HCT116 (cell line): ENCODE data around the gene AGAP1. TPM values are rescaled to one million over a fixed set of nuclear protein-coding genes. Genes with fewer than 3 reads are reported as not detected.

Source experiments
- ATAC-seq: fragments of 200-7000 bp; cut with Tn5 transposase; 2 replicates; pipeline ENCODE4 v1.9.1; 2020; ENCODE audit warnings: mild to moderate bottlenecking, moderate library complexity
- BruUV-seq: library from RNA; stranded (reverse); fragments of 400-500 nt; replicated peaks from 2 replicates; lab custom pipeline; 2021; lab: Mats Ljungman, UMichigan
- CTCF ChIA-PET: fragments of 300-600 bp; sonication (Branson Sonifier 250); formaldehyde crosslinking; loops from one replicate; lab custom pipeline; 2021; ENCODE audit warnings: antibody characterized with exemption; lab: Charles Lee
- POLR2A ChIA-PET: fragments of 300-600, 350-600 bp; sonication (Branson Sonifier 250); formaldehyde crosslinking; loops from one replicate; lab custom pipeline; 2021; ENCODE audit warnings: antibody characterized with exemption; lab: Charles Lee
- RAD21 ChIA-PET, 2 experiments: fragments of 300-600 bp; sonication (Branson Sonifier 250); formaldehyde crosslinking; loops; one replicate each; lab custom pipeline; 2023; ENCODE audit warnings: low total read pairs in 2 of 2; ENCODE audit not compliant: uncharacterized antibody in 2 of 2, unreplicated experiment in 2 of 2, low non-redundant PET in 1 of 2; lab: Charles Lee
- DNase-seq: peaks from one replicate; pipeline ENCODE4 v3.0.0-alpha.2; 2010; ENCODE audit warnings: low read depth, low spot score
- H2AFZ ChIP-seq: fragments of 200-600 bp; shearing (Covaris generic), sonication (generic); 2 replicates; pipeline ENCODE4 v1.6.1; 2017; ENCODE audit warnings: low read depth, mixed run types, mixed read lengths, antibody characterized with exemption, low read length; ENCODE audit not compliant: poor library complexity, severe bottlenecking
- H3K27ac ChIP-seq: 2 replicates; pipeline ENCODE4 v1.5.1; 2012; ENCODE audit warnings: low read depth, low read length
- H3K27me3 ChIP-seq: fragments of 200-600 bp; sonication (generic); 2 replicates; pipeline ENCODE4 v1.6.1; 2016; ENCODE audit warnings: mixed run types, low read length, mixed read lengths; ENCODE audit not compliant: insufficient read depth
- H3K36me3 ChIP-seq, 2 experiments: fragments of 200-500 bp in 1 of 2; fragments of 200-600 bp in 1 of 2; sonication (Bioruptor generic) in 1 of 2; sonication (generic) in 1 of 2; 2 replicates each; pipeline versions ENCODE4 v1.5.1 to v1.6.1; 2014 to 2016; ENCODE audit warnings: low read length in 2 of 2, inconsistent platforms in 1 of 2, mixed read lengths in 1 of 2, mixed run types in 1 of 2; ENCODE audit not compliant: insufficient read depth in 2 of 2, control insufficient read depth in 1 of 2
- H3K4me1 ChIP-seq, 2 experiments: fragments of 200-600 bp in 1 of 2; sonication (generic) in 1 of 2; 2 replicates each; pipeline versions ENCODE4 v1.5.1 to v1.6.1; 2012 to 2017; ENCODE audit warnings: low read length in 2 of 2, inconsistent platforms in 1 of 2, mild to moderate bottlenecking in 1 of 2, mixed read lengths in 1 of 2, mixed run types in 1 of 2, moderate library complexity in 1 of 2; ENCODE audit not compliant: insufficient read depth in 2 of 2, control insufficient read depth in 1 of 2
- H3K4me2 ChIP-seq: fragments of 200-600 bp; sonication (generic); 2 replicates; pipeline ENCODE4 v1.6.1; 2017; ENCODE audit warnings: mixed run types, low read length, mixed read lengths
- H3K4me3 ChIP-seq, 2 experiments: fragments of 200-600 bp in 1 of 2; sonication (generic) in 1 of 2; replicated peaks in 1 of 2; 2 replicates each; pipeline ENCODE4 v1.5.1; 2011 to 2016; ENCODE audit warnings: low read length in 2 of 2, control low read depth in 1 of 2, low read depth in 1 of 2, mild to moderate bottlenecking in 1 of 2, mixed read lengths in 1 of 2, mixed run types in 1 of 2
- H3K79me2 ChIP-seq: fragments of 200-600 bp; sonication (generic); 2 replicates; pipeline ENCODE4 v1.6.1; 2017; ENCODE audit warnings: mild to moderate bottlenecking, mixed run types, low read length, moderate library complexity, mixed read lengths; ENCODE audit not compliant: insufficient read depth
- H3K9ac ChIP-seq: fragments of 200-600 bp; sonication (generic); 2 replicates; pipeline ENCODE4 v1.6.1; 2016; ENCODE audit warnings: low read length, mixed read lengths
- H3K9me2 ChIP-seq: fragments of 200-600 bp; sonication (generic), shearing (Covaris generic); 2 replicates; pipeline ENCODE4 v1.6.1; 2017; ENCODE audit warnings: mixed run types, mild to moderate bottlenecking, moderate library complexity; ENCODE audit not compliant: insufficient read depth
- H3K9me3 ChIP-seq, 2 experiments: fragments of 200-500 bp in 1 of 2; fragments of 200-600 bp in 1 of 2; sonication (Bioruptor generic) in 1 of 2; sonication (generic) in 1 of 2; 2 replicates each; pipeline ENCODE4 v1.6.1; 2014 to 2017; ENCODE audit warnings: low read length in 2 of 2, mixed read lengths in 2 of 2, inconsistent platforms in 1 of 2, low read depth in 1 of 2, mild to moderate bottlenecking in 1 of 2, mixed run types in 1 of 2, moderate library complexity in 1 of 2; ENCODE audit not compliant: control insufficient read depth in 1 of 2, insufficient read depth in 1 of 2
- H4K20me1 ChIP-seq: fragments of 200-600 bp; sonication (generic), shearing (Covaris generic); 2 replicates; pipeline ENCODE4 v1.6.1; 2017; ENCODE audit warnings: mixed run types, mild to moderate bottlenecking, moderate library complexity; ENCODE audit not compliant: insufficient read depth
- EGR1 ChIP-seq: IDR thresholded peaks from 2 replicates; pipeline ENCODE4 v1.6.1; 2012; ENCODE audit warnings: low read depth
- EZH2 ChIP-seq: fragments of 200-600 bp; sonication (generic); IDR thresholded peaks from 2 replicates; pipeline ENCODE4 v1.6.1; 2017; ENCODE audit warnings: antibody characterized with exemption, mixed run types
- EZH2phosphoT487 ChIP-seq: fragments of 200-600 bp; IDR thresholded peaks from 2 replicates; pipeline ENCODE4 v1.6.1; 2018; ENCODE audit warnings: antibody characterized with exemption, borderline replicate concordance
- POLR2A ChIP-seq: IDR thresholded peaks from 2 replicates; pipeline ENCODE4 v1.7.0; 2011; ENCODE audit warnings: borderline replicate concordance; ENCODE audit not compliant: insufficient read depth, insufficient read length; ENCODE audit errors: extremely low read depth
- RAD21 ChIP-seq: IDR thresholded peaks from 2 replicates; pipeline ENCODE4 v1.6.1; 2012; ENCODE audit warnings: low read depth, mild to moderate bottlenecking
- REST ChIP-seq: IDR thresholded peaks from 2 replicates; pipeline ENCODE4 v1.6.1; 2012; ENCODE audit warnings: low read depth
- SRF ChIP-seq: IDR thresholded peaks from 2 replicates; pipeline ENCODE4 v1.6.1; 2012; ENCODE audit warnings: low read depth
- TCF7L2 ChIP-seq: IDR thresholded peaks from 2 replicates; pipeline ENCODE4 v1.7.0; 2011; ENCODE audit warnings: borderline replicate concordance, inconsistent platforms; ENCODE audit not compliant: insufficient read depth, insufficient read length; ENCODE audit errors: extremely low read depth
- YY1 ChIP-seq: IDR thresholded peaks from 2 replicates; pipeline ENCODE4 v1.6.1; 2011; ENCODE audit warnings: low read length, low read depth, moderate library complexity, mild to moderate bottlenecking; ENCODE audit not compliant: insufficient replicate concordance; ENCODE audit errors: extremely low read depth
- ZBTB33 ChIP-seq: IDR thresholded peaks from 2 replicates; pipeline ENCODE4 v1.6.1; 2011; ENCODE audit warnings: mild to moderate bottlenecking, low read length, moderate library complexity; ENCODE audit not compliant: insufficient replicate concordance; ENCODE audit errors: extremely low read depth
- ZFX ChIP-seq: fragments of 450-650 bp; IDR thresholded peaks from 2 replicates; pipeline ENCODE4 v1.6.1; 2017
- intact Hi-C: fragments of 100-400 bp; cut with micrococcal nuclease; formaldehyde crosslinking; loops from 2 replicates; pipeline ENCODE4 v1.10.0; 2022
- total RNA-seq: library from RNA; stranded (reverse); gene quantifications from one replicate; pipeline ENCODE4 v1.2.1, GENCODE V29; 2021; ENCODE audit not compliant: unreplicated experiment

The AGAP1 gene
- total RNA-seq, 1 experiment from 2014 or later, result 43.8 TPM

- no peaks in the 10 kb centered on the region for H3K9me3 ChIP-seq
- no peak overlapping the region for H3K4me2 ChIP-seq
- no peak overlapping the region for H3K4me3 ChIP-seq
- H3K36me3 ChIP-seq, result no peaks in the 10 kb centered on the region
- RAD21 ChIA-PET, result no interaction called here
- H3K27me3 ChIP-seq, result no peaks in the 10 kb centered on the region
- no peaks in the 10 kb centered on the region for H3K9me2 ChIP-seq
- no peaks in the 10 kb centered on the region for H4K20me1 ChIP-seq
- H3K79me2 ChIP-seq, result no peaks in the 10 kb centered on the region
- H3K4me1 ChIP-seq, result no peaks in the 10 kb centered on the region
- BruUV-seq, result no TSS peak
- H3K9ac ChIP-seq, result no peak overlapping the region
- no peak for TF ChIP-seq ZBTB33
- no peak for TF ChIP-seq SRF
- no peak for TF ChIP-seq TCF7L2
- no peak for TF ChIP-seq EZH2phosphoT487
- no peak for TF ChIP-seq REST
- no peak for TF ChIP-seq YY1
- TF ChIP-seq RAD21, result no peak
- no peak for TF ChIP-seq ZFX
- no peak for TF ChIP-seq EZH2
- no peak for TF ChIP-seq POLR2A
- TF ChIP-seq EGR1, result no peak
- TF ChIP-seq, all 23 proteins: peak for 0
- DNase-seq (no peak), ATAC-seq (no peak)
- ChIA-PET CTCF (no interaction called here), POLR2A (no interaction called here)
- Histone ChIP-seq H2AFZ (no peak overlapping the region), H3K27ac (no peak overlapping the region)
- intact Hi-C loops, result no loop called here
Observed at GRCh38 chr2:235961711-235962110, 467.9 kb downstream of the AGAP1 start.
